ENCODE measurements around the gene MAGEB17. TPM values are rescaled to one million over a fixed set of nuclear protein-coding genes. Genes with fewer than 3 reads are reported as not detected.

The MAGEB17 gene, protein sequence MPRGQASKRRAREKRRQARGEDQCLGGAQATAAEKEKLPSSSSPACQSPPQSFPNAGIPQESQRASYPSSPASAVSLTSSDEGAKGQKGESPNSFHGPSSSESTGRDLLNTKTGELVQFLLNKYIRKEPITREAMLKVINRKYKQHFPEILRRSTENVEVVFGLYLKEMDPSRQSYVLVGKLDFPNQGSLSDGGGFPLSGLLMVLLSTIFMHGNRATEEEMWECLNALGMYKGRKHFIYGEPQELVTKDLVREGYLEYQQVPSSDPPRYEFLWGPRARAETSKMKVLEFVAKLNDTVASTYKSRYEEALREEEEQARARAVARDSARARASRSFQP
- polyA plus RNA-seq: under 1 TPM in 1 of 2 donors, not detected in 1; 0.08 TPM

DNA sequence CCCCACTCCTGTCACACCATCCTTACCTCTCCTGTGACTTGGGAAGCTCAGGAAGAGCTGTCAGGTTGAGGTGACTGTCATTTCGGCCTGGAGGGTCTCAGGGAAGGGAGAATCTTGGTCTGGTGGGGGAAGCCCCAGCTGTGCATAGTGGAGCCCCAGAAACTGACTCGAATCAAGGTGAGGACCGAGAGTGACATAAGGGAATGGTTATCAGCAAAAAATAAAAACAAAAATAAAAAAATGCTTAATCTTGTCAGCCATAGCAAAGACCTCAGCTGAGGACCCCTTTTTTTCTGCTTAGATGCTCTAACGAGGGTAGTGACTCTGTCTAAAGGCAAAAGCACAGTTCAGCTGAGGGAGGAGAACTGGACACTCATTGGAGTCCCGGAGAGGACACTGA lies at the start of gene MAGEB17:
TSS of gene MAGEB17 (plus strand) at position 301 of the 400 bp plus-strand sequence. CDS start 2,902 bp downstream, outside the sequence.
- Histone ChIP-seq H3K4me3 (ENCODE audit: low read depth in 1 of 2, low read length in 2 of 2) (no peak within 1 kb of the TSS), H3K27me3 (ENCODE audit: control insufficient read depth in 1 of 2, insufficient read depth in 2 of 2, low read length in 2 of 2) (peaks cover 0 to 6% of the 10 kb centered on the region in 2 donors), H3K27ac (ENCODE audit: low read depth in 2 of 2, low read length in 1 of 2) (no peak within 1 kb of the TSS), H3K36me3 (ENCODE audit: control insufficient read depth in 2 of 2, insufficient read depth in 2 of 2, low read length in 1 of 2) (no peaks in the 10 kb centered on the region), H3K4me1 (ENCODE audit: control insufficient read depth in 2 of 2, insufficient read depth in 2 of 2, low read length in 1 of 2) (no peaks in the 10 kb centered on the region), H3K9me3 (ENCODE audit: control insufficient read depth in 2 of 2, insufficient read depth in 1 of 2, low read depth in 1 of 2, low read length in 1 of 2) (no peaks in the 10 kb centered on the region)
- WGBS, 2 donors: 53 to 76% methylated on average over 5 of the region's 5 CpGs

DNA sequence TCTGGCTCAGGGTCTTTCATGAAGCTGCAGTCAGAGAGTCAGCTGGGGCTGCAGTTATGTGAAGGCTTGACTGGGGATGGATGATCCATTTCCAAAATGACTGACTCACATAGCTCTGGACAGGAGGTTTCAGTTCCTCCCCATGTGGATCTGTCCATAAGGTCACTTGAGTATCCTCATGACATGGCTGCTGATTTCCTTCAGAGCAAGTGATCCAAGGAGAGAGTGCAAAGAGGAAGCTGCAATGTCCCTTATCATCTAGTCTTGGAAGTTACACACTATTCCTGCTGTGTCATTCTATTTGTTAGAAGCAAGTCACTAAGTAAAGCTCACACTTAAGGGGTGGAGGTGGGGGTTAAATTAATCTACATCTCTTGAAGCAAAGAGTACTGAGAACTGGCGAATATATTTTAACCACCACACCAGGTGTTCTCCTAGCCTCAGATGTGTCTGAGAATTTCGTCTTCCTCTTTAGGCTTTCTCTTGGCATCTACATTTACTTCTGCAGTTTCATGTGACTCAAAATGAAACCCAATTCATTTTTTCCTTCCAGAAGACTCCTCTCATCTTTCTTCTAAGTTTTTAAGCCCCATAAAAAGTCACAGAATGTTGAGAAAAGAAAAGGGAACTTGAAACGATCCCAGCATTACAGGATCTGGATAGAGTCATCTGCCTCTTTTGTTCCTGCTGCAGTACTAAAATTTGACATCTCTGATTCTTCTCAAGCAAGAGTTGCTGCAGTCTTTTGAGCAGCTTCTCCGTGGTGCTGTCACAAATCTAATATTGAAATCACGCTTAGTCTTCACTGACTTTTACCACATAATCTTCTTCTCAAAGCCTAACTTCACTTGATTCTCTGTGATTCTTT lies 47.7 kb upstream of the MAGEB17 start:
- H3K9me3 ChIP-seq (ENCODE audit: control insufficient read depth in 2 of 2, insufficient read depth in 1 of 2, low read depth in 1 of 2, low read length in 1 of 2): peaks cover 0 to 3% of the 10 kb centered on the region in 2 donors
- no peak overlapping the region for H3K27ac ChIP-seq (ENCODE audit: low read depth in 2 of 2, low read length in 1 of 2)
- no peaks in the 10 kb centered on the region for H3K27me3 ChIP-seq (ENCODE audit: control insufficient read depth in 1 of 2, insufficient read depth in 2 of 2, low read length in 2 of 2)
- H3K36me3 ChIP-seq (ENCODE audit: control insufficient read depth in 2 of 2, insufficient read depth in 2 of 2, low read length in 1 of 2): no peaks in the 10 kb centered on the region
- 58 to 63% methylated on average over 5 of the region's 5 CpGs for whole genome bisulfite sequencing, 2 donors
- H3K4me1 ChIP-seq (ENCODE audit: control insufficient read depth in 2 of 2, insufficient read depth in 2 of 2, low read length in 1 of 2): no peaks in the 10 kb centered on the region
- no peak overlapping the region for H3K4me3 ChIP-seq (ENCODE audit: low read depth in 1 of 2, low read length in 2 of 2)

DNA sequence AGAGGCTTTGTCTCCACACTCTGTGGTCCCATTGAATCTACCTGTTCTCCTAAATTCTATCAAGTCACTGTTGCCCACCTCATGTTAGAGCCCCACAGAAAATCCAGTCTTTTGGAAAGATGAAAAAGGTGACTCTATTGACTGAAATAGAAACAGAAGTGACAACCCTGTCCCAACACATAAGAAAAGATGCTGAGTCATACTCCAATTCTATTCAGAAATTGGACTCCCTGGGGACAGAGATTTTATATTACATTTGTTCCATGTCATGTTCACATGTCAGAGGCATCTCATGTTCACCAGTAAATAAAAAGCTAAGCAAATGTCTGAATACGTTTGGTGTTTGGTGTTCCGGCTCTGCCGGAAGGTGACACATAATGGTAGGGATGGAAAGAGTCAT lies 46.9 kb upstream of the MAGEB17 start:
- no peaks in the 10 kb centered on the region for H3K36me3 ChIP-seq (ENCODE audit: control insufficient read depth in 2 of 2, insufficient read depth in 2 of 2, low read length in 1 of 2)
- H3K4me1 ChIP-seq (ENCODE audit: control insufficient read depth in 2 of 2, insufficient read depth in 2 of 2, low read length in 1 of 2): no peaks in the 10 kb centered on the region
- H3K9me3 ChIP-seq (ENCODE audit: control insufficient read depth in 2 of 2, insufficient read depth in 1 of 2, low read depth in 1 of 2, low read length in 1 of 2): peaks cover 0 to 3% of the 10 kb centered on the region in 2 donors
- 94 to 95% methylated on average over 3 of the region's 3 CpGs for WGBS, 2 donors
- H3K27ac ChIP-seq (ENCODE audit: low read depth in 2 of 2, low read length in 1 of 2): no peak overlapping the region
- no peaks in the 10 kb centered on the region for H3K27me3 ChIP-seq (ENCODE audit: control insufficient read depth in 1 of 2, insufficient read depth in 2 of 2, low read length in 2 of 2)
- H3K4me3 ChIP-seq (ENCODE audit: low read depth in 1 of 2, low read length in 2 of 2): no peak overlapping the region

DNA sequence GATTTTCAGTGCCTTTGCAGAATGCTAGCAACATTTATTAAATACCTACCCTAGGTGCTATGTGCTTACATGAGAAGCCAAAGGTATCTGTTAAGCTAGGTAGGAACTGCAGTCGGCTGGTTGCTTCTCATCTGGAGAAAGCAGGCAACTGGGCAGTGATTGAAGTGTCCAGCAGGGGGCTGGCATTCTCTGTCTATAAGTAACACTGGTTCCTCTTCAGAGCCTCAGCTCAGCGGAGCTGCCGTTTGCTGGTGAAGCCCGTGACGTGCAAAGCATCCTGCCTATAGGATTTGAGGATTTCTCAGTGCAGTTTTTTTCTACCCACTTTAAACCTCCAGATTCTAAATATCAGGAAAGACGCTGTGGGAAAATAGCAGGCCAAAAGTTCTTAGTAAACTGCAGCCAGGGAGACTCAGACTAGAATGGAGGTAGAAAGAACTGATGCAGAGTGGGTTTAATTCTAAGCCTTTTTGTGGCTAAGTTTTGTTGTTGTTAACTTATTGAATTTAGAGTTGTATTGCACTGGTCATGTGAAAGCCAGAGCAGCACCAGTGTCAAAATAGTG lies 44.0 kb upstream of the MAGEB17 start, which contains the start of gene GRPR:
TSS of gene GRPR (plus strand) at position 344 of the 565 bp plus-strand sequence. CDS start 389 bp downstream, outside the sequence.
- H3K27me3 ChIP-seq (ENCODE audit: control insufficient read depth in 1 of 2, insufficient read depth in 2 of 2, low read length in 2 of 2): no peaks in the 10 kb centered on the region
- no peaks in the 10 kb centered on the region for H3K36me3 ChIP-seq (ENCODE audit: control insufficient read depth in 2 of 2, insufficient read depth in 2 of 2, low read length in 1 of 2)
- peaks cover 0 to 3% of the 10 kb centered on the region in 2 donors for H3K9me3 ChIP-seq (ENCODE audit: control insufficient read depth in 2 of 2, insufficient read depth in 1 of 2, low read depth in 1 of 2, low read length in 1 of 2)
- no peaks in the 10 kb centered on the region for H3K4me1 ChIP-seq (ENCODE audit: control insufficient read depth in 2 of 2, insufficient read depth in 2 of 2, low read length in 1 of 2)
- H3K27ac ChIP-seq (ENCODE audit: low read depth in 2 of 2, low read length in 1 of 2): no peak within 1 kb of the TSS
- 3 to 7% methylated on average over 6 of the region's 6 CpGs for WGBS, 2 donors
- H3K4me3 ChIP-seq (ENCODE audit: low read depth in 1 of 2, low read length in 2 of 2): no peak within 1 kb of the TSS

DNA sequence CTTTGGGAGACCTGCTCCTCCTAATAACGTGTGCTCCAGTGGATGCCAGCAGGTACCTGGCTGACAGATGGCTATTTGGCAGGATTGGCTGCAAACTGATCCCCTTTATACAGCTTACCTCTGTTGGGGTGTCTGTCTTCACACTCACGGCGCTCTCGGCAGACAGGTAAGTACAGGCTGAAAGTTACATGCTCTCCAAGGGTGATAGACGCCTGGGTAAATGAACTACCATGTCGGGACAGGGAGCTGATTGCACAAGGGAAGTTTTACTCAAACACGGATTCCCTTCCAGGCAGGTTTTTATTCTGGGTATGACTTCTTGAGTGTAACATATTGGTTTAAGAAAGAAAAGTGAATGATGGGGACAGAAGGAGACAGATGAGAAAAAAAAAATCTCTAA lies 43.1 kb upstream of the MAGEB17 start:
- Histone ChIP-seq H3K36me3 (ENCODE audit: control insufficient read depth in 2 of 2, insufficient read depth in 2 of 2, low read length in 1 of 2) (no peaks in the 10 kb centered on the region), H3K4me3 (ENCODE audit: low read depth in 1 of 2, low read length in 2 of 2) (no peak overlapping the region), H3K9me3 (ENCODE audit: control insufficient read depth in 2 of 2, insufficient read depth in 1 of 2, low read depth in 1 of 2, low read length in 1 of 2) (peaks cover 0 to 2% of the 10 kb centered on the region in 2 donors), H3K27ac (ENCODE audit: low read depth in 2 of 2, low read length in 1 of 2) (no peak overlapping the region), H3K27me3 (ENCODE audit: control insufficient read depth in 1 of 2, insufficient read depth in 2 of 2, low read length in 2 of 2) (no peaks in the 10 kb centered on the region), H3K4me1 (ENCODE audit: control insufficient read depth in 2 of 2, insufficient read depth in 2 of 2, low read length in 1 of 2) (no peaks in the 10 kb centered on the region)
- WGBS, 2 donors: 54 to 58% methylated on average over 7 of the region's 7 CpGs

DNA sequence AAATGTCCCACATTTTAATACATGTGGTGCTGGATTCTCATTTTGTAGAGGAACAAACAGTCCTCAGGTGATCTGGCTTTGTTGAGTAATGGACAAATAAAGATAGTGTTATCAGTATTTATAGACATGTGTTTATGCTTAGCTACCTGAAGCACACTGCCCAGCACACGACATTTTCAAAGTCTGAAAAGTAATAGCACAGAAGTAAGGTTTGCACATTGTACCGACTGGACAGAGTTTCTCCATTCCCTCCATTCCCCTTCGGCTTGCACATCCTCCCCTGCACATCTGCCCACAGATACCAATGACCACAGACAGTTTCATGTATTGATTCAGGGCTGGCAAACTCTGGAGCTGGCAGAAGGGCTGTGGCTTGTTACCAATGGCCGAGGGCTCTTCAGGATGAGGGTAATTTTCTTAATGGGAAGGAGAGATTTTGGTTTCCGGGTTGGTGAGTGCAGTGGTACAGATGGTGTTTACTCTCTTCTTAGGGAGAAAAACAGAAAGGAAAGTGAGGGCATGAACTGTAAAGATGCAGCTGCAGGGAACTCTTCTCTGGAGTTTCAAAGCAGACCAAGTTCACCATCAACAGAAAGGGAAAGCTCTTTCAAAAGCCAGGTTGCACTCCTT lies 41.6 kb upstream of the MAGEB17 start:
- Histone ChIP-seq H3K9me3 (ENCODE audit: control insufficient read depth in 2 of 2, insufficient read depth in 1 of 2, low read depth in 1 of 2, low read length in 1 of 2) (no peaks in the 10 kb centered on the region), H3K27me3 (ENCODE audit: control insufficient read depth in 1 of 2, insufficient read depth in 2 of 2, low read length in 2 of 2) (no peaks in the 10 kb centered on the region), H3K4me1 (ENCODE audit: control insufficient read depth in 2 of 2, insufficient read depth in 2 of 2, low read length in 1 of 2) (no peaks in the 10 kb centered on the region), H3K27ac (ENCODE audit: low read depth in 2 of 2, low read length in 1 of 2) (no peak overlapping the region), H3K36me3 (ENCODE audit: control insufficient read depth in 2 of 2, insufficient read depth in 2 of 2, low read length in 1 of 2) (no peaks in the 10 kb centered on the region), H3K4me3 (ENCODE audit: low read depth in 1 of 2, low read length in 2 of 2) (no peak overlapping the region)
- 58 to 62% methylated on average over 5 of the region's 5 CpGs for WGBS, 2 donors

DNA sequence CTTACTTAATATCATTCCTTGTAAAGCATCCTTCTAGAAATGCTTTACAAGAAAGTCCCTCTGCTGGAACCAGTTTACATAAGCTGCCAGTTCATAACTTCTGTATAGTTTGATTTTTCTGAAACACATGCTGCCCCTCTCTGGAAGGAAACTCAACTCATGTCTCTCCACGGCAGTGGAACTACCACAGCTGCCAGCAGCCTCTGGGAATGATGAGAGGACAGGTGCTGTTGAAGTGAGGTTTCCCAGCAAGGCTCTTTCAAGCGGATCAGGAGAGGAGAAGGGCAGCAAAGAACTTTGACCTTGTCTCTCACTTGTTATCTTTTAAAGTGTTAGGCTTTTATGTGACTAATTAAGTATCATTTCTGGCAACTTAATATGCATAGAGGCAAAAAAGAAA lies 36.6 kb upstream of the MAGEB17 start:
- H3K9me3 ChIP-seq (ENCODE audit: control insufficient read depth in 2 of 2, insufficient read depth in 1 of 2, low read depth in 1 of 2, low read length in 1 of 2): no peaks in the 10 kb centered on the region
- WGBS, 2 donors: 50 to 59% methylated on average over 2 of the region's 2 CpGs
- H3K4me1 ChIP-seq (ENCODE audit: control insufficient read depth in 2 of 2, insufficient read depth in 2 of 2, low read length in 1 of 2): no peaks in the 10 kb centered on the region
- no peak overlapping the region for H3K4me3 ChIP-seq (ENCODE audit: low read depth in 1 of 2, low read length in 2 of 2)
- H3K27me3 ChIP-seq (ENCODE audit: control insufficient read depth in 1 of 2, insufficient read depth in 2 of 2, low read length in 2 of 2): no peaks in the 10 kb centered on the region
- no peaks in the 10 kb centered on the region for H3K36me3 ChIP-seq (ENCODE audit: control insufficient read depth in 2 of 2, insufficient read depth in 2 of 2, low read length in 1 of 2)
- H3K27ac ChIP-seq (ENCODE audit: low read depth in 2 of 2, low read length in 1 of 2): no peak overlapping the region

DNA sequence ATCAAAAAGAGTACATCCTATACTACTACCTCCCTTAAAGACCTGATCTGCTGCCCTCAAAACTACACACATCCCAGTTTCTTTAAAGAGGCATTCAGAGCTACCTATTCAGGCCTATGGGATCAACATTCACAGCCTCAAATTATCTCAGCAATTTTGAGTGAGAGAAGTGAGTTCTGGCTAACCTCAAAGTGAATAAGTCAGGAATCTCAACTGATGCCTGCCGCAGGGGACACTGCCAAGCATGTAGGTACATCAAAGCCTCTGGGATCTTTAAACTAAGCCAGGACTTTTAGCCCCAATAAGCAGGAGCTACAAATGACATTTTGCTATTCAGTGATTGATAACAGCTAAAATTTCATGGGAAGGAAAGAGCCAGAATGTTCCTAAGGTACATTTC lies 32.3 kb upstream of the MAGEB17 start:
- Histone ChIP-seq H3K27me3 (ENCODE audit: control insufficient read depth in 1 of 2, insufficient read depth in 2 of 2, low read length in 2 of 2) (no peaks in the 10 kb centered on the region), H3K4me3 (ENCODE audit: low read depth in 1 of 2, low read length in 2 of 2) (no peak overlapping the region), H3K9me3 (ENCODE audit: control insufficient read depth in 2 of 2, insufficient read depth in 1 of 2, low read depth in 1 of 2, low read length in 1 of 2) (no peaks in the 10 kb centered on the region), H3K4me1 (ENCODE audit: control insufficient read depth in 2 of 2, insufficient read depth in 2 of 2, low read length in 1 of 2) (no peaks in the 10 kb centered on the region), H3K36me3 (ENCODE audit: control insufficient read depth in 2 of 2, insufficient read depth in 2 of 2, low read length in 1 of 2) (no peaks in the 10 kb centered on the region), H3K27ac (ENCODE audit: low read depth in 2 of 2, low read length in 1 of 2) (no peak overlapping the region)
- 58 to 70% methylated on average over 1 of the region's 1 CpG for WGBS, 2 donors

DNA sequence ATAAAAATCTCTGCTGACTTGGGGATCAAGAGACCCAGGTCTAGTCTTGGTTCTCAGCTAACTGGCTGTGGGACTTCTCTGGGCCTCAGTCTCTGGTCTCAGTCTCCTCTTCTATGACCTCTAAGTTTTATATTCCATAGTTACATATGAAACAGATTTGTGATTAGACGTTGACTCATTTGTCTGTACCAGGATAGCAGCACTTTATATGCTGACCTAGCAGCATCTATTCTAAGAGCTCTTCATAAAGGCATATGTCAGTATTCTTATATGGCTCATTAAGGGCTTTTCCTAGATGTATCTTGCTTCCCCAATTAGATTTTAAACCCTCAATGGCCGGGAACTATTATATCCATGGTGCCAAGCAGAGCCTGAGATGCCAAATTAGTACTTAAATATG lies 31.2 kb upstream of the MAGEB17 start:
- Histone ChIP-seq H3K27me3 (ENCODE audit: control insufficient read depth in 1 of 2, insufficient read depth in 2 of 2, low read length in 2 of 2) (no peaks in the 10 kb centered on the region), H3K36me3 (ENCODE audit: control insufficient read depth in 2 of 2, insufficient read depth in 2 of 2, low read length in 1 of 2) (no peaks in the 10 kb centered on the region), H3K27ac (ENCODE audit: low read depth in 2 of 2, low read length in 1 of 2) (no peak overlapping the region), H3K4me3 (ENCODE audit: low read depth in 1 of 2, low read length in 2 of 2) (no peak overlapping the region), H3K4me1 (ENCODE audit: control insufficient read depth in 2 of 2, insufficient read depth in 2 of 2, low read length in 1 of 2) (no peaks in the 10 kb centered on the region), H3K9me3 (ENCODE audit: control insufficient read depth in 2 of 2, insufficient read depth in 1 of 2, low read depth in 1 of 2, low read length in 1 of 2) (no peaks in the 10 kb centered on the region)
- 60 to 77% methylated on average over 2 of the region's 2 CpGs for WGBS, 2 donors

All from esophagus (tissue), 2 donors.